Neural progenitor cell (in vitro differentiated cells): ENCODE data around the gene PARN. TPM values are rescaled to one million over a fixed set of nuclear protein-coding genes. Genes with fewer than 3 reads are reported as not detected.

Experiments
- DNase-seq: peaks from one replicate; pipeline ENCODE4 v3.0.0-alpha.2; 2016; ENCODE audit warnings: low spot score
- H2AFZ ChIP-seq: fragments of 200-600 bp; sonication (generic); replicated peaks from 2 replicates; pipeline ENCODE4 v1.6.1; 2016; ENCODE audit warnings: antibody characterized with exemption
- H3F3A ChIP-seq: fragments of 200-600 bp; sonication (generic); 2 replicates; pipeline ENCODE4 v1.6.1; 2016; ENCODE audit warnings: antibody characterized with exemption, low read depth
- H3K27ac ChIP-seq: fragments of 200-600 bp; sonication (generic); 2 replicates; pipeline ENCODE4 v1.5.1; 2016; ENCODE audit warnings: mild to moderate bottlenecking
- H3K27me3 ChIP-seq: fragments of 200-600 bp; sonication (generic); 2 replicates; pipeline ENCODE4 v1.6.1; 2016; ENCODE audit warnings: mild to moderate bottlenecking, moderate library complexity
- H3K36me3 ChIP-seq: fragments of 200-600 bp; sonication (generic); 2 replicates; pipeline ENCODE4 v1.5.1; 2016
- H3K4me1 ChIP-seq: fragments of 200-600 bp; sonication (generic); 2 replicates; pipeline ENCODE4 v1.6.1; 2016; ENCODE audit warnings: mixed run types
- H3K4me2 ChIP-seq: fragments of 200-600 bp; sonication (generic); 2 replicates; pipeline ENCODE4 v1.6.1; 2016
- H3K4me3 ChIP-seq: fragments of 200-600 bp; sonication (generic); 2 replicates; pipeline ENCODE4 v1.5.1; 2016
- H3K79me2 ChIP-seq: fragments of 200-600 bp; sonication (generic); 2 replicates; pipeline ENCODE4 v1.6.1; 2016; ENCODE audit warnings: low read depth
- H3K9ac ChIP-seq: fragments of 200-600 bp; sonication (generic); 2 replicates; pipeline ENCODE4 v1.6.1; 2016
- H3K9me3 ChIP-seq: fragments of 200-600 bp; sonication (generic); 2 replicates; pipeline ENCODE4 v1.5.1; 2016; ENCODE audit warnings: low read depth
- H4K20me1 ChIP-seq: fragments of 200-600 bp; sonication (generic); 2 replicates; pipeline ENCODE4 v1.6.1; 2016; ENCODE audit warnings: low read depth
- H3K27ac Mint-ChIP-seq: 3 replicates; pipeline ENCODE4 v1.8.0; 2021; ENCODE audit warnings: mixed read lengths
- H3K27me3 Mint-ChIP-seq: 2 replicates; pipeline ENCODE4 v1.8.0; 2022; ENCODE audit warnings: low read depth, mild to moderate bottlenecking, inconsistent platforms, moderate library complexity, mixed read lengths; ENCODE audit not compliant: insufficient read depth
- H3K36me3 Mint-ChIP-seq: 3 replicates; pipeline ENCODE4 v1.8.0; 2021; ENCODE audit warnings: mixed read lengths
- H3K4me1 Mint-ChIP-seq: 3 replicates; pipeline ENCODE4 v1.8.0; 2021; ENCODE audit warnings: mixed read lengths
- H3K4me3 Mint-ChIP-seq: 3 replicates; pipeline ENCODE4 v1.8.0; 2021; ENCODE audit warnings: mild to moderate bottlenecking, moderate library complexity, mixed read lengths
- H3K9me3 Mint-ChIP-seq: 3 replicates; pipeline ENCODE4 v1.8.0; 2020; ENCODE audit warnings: mixed read lengths
- CTCF ChIP-seq: fragments of 200-600 bp; sonication (generic); IDR thresholded peaks from 2 replicates; pipeline ENCODE4 v1.5.1; 2017; ENCODE audit warnings: antibody characterized with exemption, mild to moderate bottlenecking
- EZH2 ChIP-seq: fragments of 200-600 bp; sonication (generic); IDR thresholded peaks from 2 replicates; pipeline ENCODE4 v1.6.1; 2017; ENCODE audit warnings: antibody characterized with exemption, mild to moderate bottlenecking, moderate library complexity
- EZH2phosphoT487 ChIP-seq: fragments of 200-600 bp; sonication (generic); IDR thresholded peaks from 2 replicates; pipeline ENCODE4 v1.6.1; 2017; ENCODE audit warnings: antibody characterized with exemption
- total RNA-seq: library from RNA; depleted of rRNA; stranded (reverse); fragments of >200 nt; gene quantifications from 2 replicates; pipeline ENCODE4 v1.2.3, GENCODE V29; 2015; ENCODE audit warnings: low replicate concordance

The PARN gene
- total RNA-seq, 1 donor from 2014 or later = 53.5 TPM

- no peaks in the 10 kb centered on the region for H3K9me3 ChIP-seq
- H3K36me3 ChIP-seq = no peaks in the 10 kb centered on the region
- H3K27me3 ChIP-seq = no peaks in the 10 kb centered on the region
- no peak overlapping the region for H3K27ac ChIP-seq
- no peak overlapping the region for H2AFZ ChIP-seq
- Mint-ChIP-seq H3K36me3 (peaks cover 10% of the 10 kb centered on the region), H3K9me3 (peaks cover 5% of the 10 kb centered on the region), H3K4me3 (no peak overlapping the region), H3K27ac (no peak overlapping the region), H3K4me1 (no peaks in the 10 kb centered on the region), H3K27me3 (peaks cover 2% of the 10 kb centered on the region)
- H4K20me1 ChIP-seq = no peaks in the 10 kb centered on the region
- no peak for TF ChIP-seq EZH2phosphoT487
- TF ChIP-seq EZH2 = no peak
- TF ChIP-seq CTCF = no peak
- H3F3A ChIP-seq = peaks cover 1% of the 10 kb centered on the region
- no peaks in the 10 kb centered on the region for H3K79me2 ChIP-seq
- no peak for DNase-seq
- H3K4me1 ChIP-seq = peaks cover 2% of the 10 kb centered on the region
- H3K4me2 ChIP-seq = no peak overlapping the region
- no peak overlapping the region for H3K9ac ChIP-seq
- H3K4me3 ChIP-seq = no peak overlapping the region
Measured at GRCh38 chr16:14569213-14569612, 60.8 kb downstream of the PARN start.

- DNase-seq = no peak
- Mint-ChIP-seq H3K36me3 (no peaks in the 10 kb centered on the region), H3K4me3 (no peak overlapping the region), H3K9me3 (no peaks in the 10 kb centered on the region), H3K4me1 (peaks cover 9% of the 10 kb centered on the region), H3K27ac (no peak overlapping the region), H3K27me3 (peaks cover 2% of the 10 kb centered on the region)
- TF ChIP-seq CTCF (no peak), EZH2phosphoT487 (no peak), EZH2 (no peak)
- no peak overlapping the region for H3K4me3 ChIP-seq
- H3K9ac ChIP-seq = no peak overlapping the region
- H4K20me1 ChIP-seq = no peaks in the 10 kb centered on the region
- no peaks in the 10 kb centered on the region for H3K9me3 ChIP-seq
- H3K79me2 ChIP-seq = no peaks in the 10 kb centered on the region
- no peak overlapping the region for H3K27ac ChIP-seq
- no peak overlapping the region for H3K4me2 ChIP-seq
- no peaks in the 10 kb centered on the region for H3K36me3 ChIP-seq
- H3F3A ChIP-seq = peaks cover 5% of the 10 kb centered on the region
- no peak overlapping the region for H2AFZ ChIP-seq
- H3K4me1 ChIP-seq = peaks cover 16% of the 10 kb centered on the region
- no peaks in the 10 kb centered on the region for H3K27me3 ChIP-seq
Measured at GRCh38 chr16:14566599-14566998, 63.5 kb downstream of the PARN start.

- no peak overlapping the region for H3K4me3 ChIP-seq
- Mint-ChIP-seq H3K4me3 (no peak overlapping the region), H3K4me1 (peaks cover 9% of the 10 kb centered on the region), H3K9me3 (no peaks in the 10 kb centered on the region), H3K27me3 (peaks cover 2% of the 10 kb centered on the region), H3K27ac (no peak overlapping the region), H3K36me3 (no peaks in the 10 kb centered on the region)
- H3K27me3 ChIP-seq = no peaks in the 10 kb centered on the region
- H3K27ac ChIP-seq = no peak overlapping the region
- H3F3A ChIP-seq = peaks cover 5% of the 10 kb centered on the region
- TF ChIP-seq CTCF (no peak), EZH2phosphoT487 (no peak), EZH2 (no peak)
- no peaks in the 10 kb centered on the region for H4K20me1 ChIP-seq
- DNase-seq = no peak
- no peak overlapping the region for H3K4me2 ChIP-seq
- no peaks in the 10 kb centered on the region for H3K9me3 ChIP-seq
- no peak overlapping the region for H3K9ac ChIP-seq
- H3K36me3 ChIP-seq = no peaks in the 10 kb centered on the region
- no peaks in the 10 kb centered on the region for H3K79me2 ChIP-seq
- H3K4me1 ChIP-seq = peaks cover 16% of the 10 kb centered on the region
- no peak overlapping the region for H2AFZ ChIP-seq
Measured at GRCh38 chr16:14565688-14566025, 64.4 kb downstream of the PARN start.
